ENCODE measurements around the gene IER2.

IER2 gene, protein sequence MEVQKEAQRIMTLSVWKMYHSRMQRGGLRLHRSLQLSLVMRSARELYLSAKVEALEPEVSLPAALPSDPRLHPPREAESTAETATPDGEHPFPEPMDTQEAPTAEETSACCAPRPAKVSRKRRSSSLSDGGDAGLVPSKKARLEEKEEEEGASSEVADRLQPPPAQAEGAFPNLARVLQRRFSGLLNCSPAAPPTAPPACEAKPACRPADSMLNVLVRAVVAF

GRCh38 chr19:13150187-13150930 is at the start of gene IER2, which contains the start of gene STX10:
Gene IER2 (plus strand): TSS chr19:13150411. CDS start chr19:13153187, 2,776 bp downstream.
Gene STX10 (minus strand): TSS chr19:13150375. CDS start chr19:13150173, 202 bp downstream.
- TF ChIP-seq, protein P1, sequence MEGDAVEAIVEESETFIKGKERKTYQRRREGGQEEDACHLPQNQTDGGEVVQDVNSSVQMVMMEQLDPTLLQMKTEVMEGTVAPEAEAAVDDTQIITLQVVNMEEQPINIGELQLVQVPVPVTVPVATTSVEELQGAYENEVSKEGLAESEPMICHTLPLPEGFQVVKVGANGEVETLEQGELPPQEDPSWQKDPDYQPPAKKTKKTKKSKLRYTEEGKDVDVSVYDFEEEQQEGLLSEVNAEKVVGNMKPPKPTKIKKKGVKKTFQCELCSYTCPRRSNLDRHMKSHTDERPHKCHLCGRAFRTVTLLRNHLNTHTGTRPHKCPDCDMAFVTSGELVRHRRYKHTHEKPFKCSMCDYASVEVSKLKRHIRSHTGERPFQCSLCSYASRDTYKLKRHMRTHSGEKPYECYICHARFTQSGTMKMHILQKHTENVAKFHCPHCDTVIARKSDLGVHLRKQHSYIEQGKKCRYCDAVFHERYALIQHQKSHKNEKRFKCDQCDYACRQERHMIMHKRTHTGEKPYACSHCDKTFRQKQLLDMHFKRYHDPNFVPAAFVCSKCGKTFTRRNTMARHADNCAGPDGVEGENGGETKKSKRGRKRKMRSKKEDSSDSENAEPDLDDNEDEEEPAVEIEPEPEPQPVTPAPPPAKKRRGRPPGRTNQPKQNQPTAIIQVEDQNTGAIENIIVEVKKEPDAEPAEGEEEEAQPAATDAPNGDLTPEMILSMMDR (IDR thresholded peaks at IDR 0.05) = peak; percentile 30; the same call in 1 of the 2 replicates

- TF ChIP-seq, protein P1 (IDR thresholded peaks at IDR 0.05) = no peak
Measured at GRCh38 chr19:13100841-13101589, 49.2 kb upstream of the IER2 start.

GRCh38 chr19:13101590-13102415 is 48.4 kb upstream of the IER2 start:
- TF ChIP-seq, protein P1 (IDR thresholded peaks at IDR 0.05) = no peak

DNA sequence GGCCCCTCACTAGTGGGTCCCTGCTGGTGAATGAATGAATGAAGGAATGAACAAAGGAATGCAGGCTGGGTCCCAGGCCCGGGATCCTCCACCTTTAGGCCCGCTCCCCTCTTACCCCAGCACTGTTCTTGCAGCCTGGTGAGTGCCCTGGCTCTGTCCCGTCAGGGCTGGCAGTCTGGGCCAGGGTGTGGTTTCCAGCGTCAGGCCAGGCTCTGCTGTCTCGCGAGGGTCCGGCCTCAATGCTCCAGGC is 47.9 kb upstream of the IER2 start:
- TF ChIP-seq, protein P1 (IDR thresholded peaks at IDR 0.05) = no peak

- TF ChIP-seq, protein P1 (IDR thresholded peaks at IDR 0.05) = no peak
Measured at GRCh38 chr19:13102666-13103580, 47.3 kb upstream of the IER2 start, which contains the start of gene LYL1. Gene LYL1 (minus strand): TSS chr19:13102858. CDS start chr19:13101171, 1,687 bp downstream.

GRCh38 chr19:13103581-13104359 is 46.4 kb upstream of the IER2 start:
- TF ChIP-seq, protein P1 (IDR thresholded peaks at IDR 0.05) = no peak
